ENCODE data around the gene AUNIP. TPM values are rescaled to one million over a fixed set of nuclear protein-coding genes. Genes with fewer than 3 reads are reported as not detected.

AUNIP gene
- total RNA-seq, 1 experiment from 2014 or later: 12.1 TPM

DNA sequence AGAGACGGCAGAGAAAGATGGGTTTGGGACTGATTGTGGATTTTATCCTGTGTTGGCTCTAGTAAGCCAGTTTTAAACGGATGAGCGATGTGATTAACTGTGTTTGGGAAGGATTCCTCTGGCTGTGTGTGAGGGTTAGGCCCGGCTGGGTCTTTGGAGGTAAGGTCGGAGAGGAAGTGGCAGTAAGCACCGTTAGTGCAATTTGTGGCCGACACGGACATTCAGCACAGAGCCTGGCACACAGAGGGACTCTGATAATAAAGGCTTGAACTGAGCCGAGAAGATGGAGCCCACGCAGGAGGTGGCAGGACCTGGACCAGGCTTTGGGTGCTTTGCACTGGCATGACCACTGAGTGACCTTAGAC lies 38.2 kb downstream of the AUNIP start:
- Histone ChIP-seq H3K36me3 (ENCODE audit: control insufficient read depth in 1 of 2, insufficient read depth in 2 of 2, low read length in 2 of 2) (no peaks in the 10 kb centered on the region), H3K27ac (ENCODE audit: low read depth, low read length) (peak overlapping the region; percentile 30), H4K20me1 (ENCODE audit: insufficient read depth) (no peaks in the 10 kb centered on the region), H3K9ac (ENCODE audit: low read length) (peak overlapping the region; percentile 86), H3K79me2 (ENCODE audit: insufficient read depth, low read length) (peaks cover 33% of the 10 kb centered on the region; the same call in 1 of the 2 replicates), H3K4me1 (ENCODE audit: control insufficient read depth in 1 of 2, insufficient read depth in 2 of 2, low read length in 2 of 2) (peaks cover 18 to 33% of the 10 kb centered on the region in 2 experiments; a peak in 3 of 4 replicates), H2AFZ (ENCODE audit: low read depth, low read length, poor library complexity, severe bottlenecking) (no peak overlapping the region), H3K4me3 (replicated peaks in 1 of 2; ENCODE audit: low read depth in 1 of 2, low read length in 2 of 2) (peak overlapping the region; percentile 90 to 92), H3K27me3 (ENCODE audit: insufficient read depth, low read length) (no peaks in the 10 kb centered on the region), H3K4me2 (ENCODE audit: low read length) (peak overlapping the region; percentile 91), H3K9me3 (ENCODE audit: control insufficient read depth in 1 of 2, insufficient read depth in 1 of 2, low read depth in 1 of 2, low read length in 2 of 2) (no peaks in the 10 kb centered on the region), H3K9me2 (ENCODE audit: insufficient read depth) (no peaks in the 10 kb centered on the region)
- intact Hi-C loops (cut with micrococcal nuclease): no loop called here
- ATAC-seq (no peak), DNase-seq (ENCODE audit: low read depth, low spot score) (no peak)
- ChIA-PET RAD21 (ENCODE audit: low non-redundant PET in 1 of 2, low total read pairs in 2 of 2, uncharacterized antibody in 2 of 2, unreplicated experiment in 2 of 2) (no interaction called here), POLR2A (no interaction called here), CTCF (no interaction called here)
- BruUV-seq (replicated peaks): TSS peak; percentile 27
- TF ChIP-seq, protein P1, sequence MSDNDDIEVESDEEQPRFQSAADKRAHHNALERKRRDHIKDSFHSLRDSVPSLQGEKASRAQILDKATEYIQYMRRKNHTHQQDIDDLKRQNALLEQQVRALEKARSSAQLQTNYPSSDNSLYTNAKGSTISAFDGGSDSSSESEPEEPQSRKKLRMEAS (IDR thresholded peaks at IDR 0.05): no peak
- TF ChIP-seq SIN3A (IDR thresholded peaks at IDR 0.05; ENCODE audit: low read depth) (no peak), ZFX (IDR thresholded peaks at IDR 0.05) (no peak), SRF (IDR thresholded peaks at IDR 0.05; ENCODE audit: low read depth) (no peak), POLR2A (IDR thresholded peaks at IDR 0.05; ENCODE audit: borderline replicate concordance, extremely low read depth, insufficient read depth, insufficient read length) (no peak), CEBPB (IDR thresholded peaks at IDR 0.05; ENCODE audit: low read depth) (no peak), ZBTB33 (IDR thresholded peaks at IDR 0.05; ENCODE audit: extremely low read depth, insufficient replicate concordance, low read length) (no peak), FOSL1 (IDR thresholded peaks at IDR 0.05; ENCODE audit: low read depth) (no peak)

Measured in HCT116 (cell line).